MM.1S (cell line): Measurements from ENCODE around the gene BMP7.

Experiments used
- DNase-seq: peaks from one replicate; pipeline ENCODE4 v3.0.0-alpha.2; 2015
- H2AFZ ChIP-seq: fragments of 300-600 bp; sonication (generic); 2 replicates; pipeline ENCODE4 v1.6.0; 2016; ENCODE audit warnings: antibody characterized with exemption, low read length
- H3F3A ChIP-seq: fragments of 300-600 bp; sonication (generic); 2 replicates; pipeline ENCODE4 v1.6.1; 2016; ENCODE audit warnings: mild to moderate bottlenecking, antibody characterized with exemption, low read length, moderate library complexity, mixed read lengths; ENCODE audit not compliant: insufficient read depth
- H3K27ac ChIP-seq: fragments of 300-600 bp; sonication (generic); 2 replicates; pipeline ENCODE4 v1.5.1; 2016; ENCODE audit warnings: mild to moderate bottlenecking, low read length
- H3K27me3 ChIP-seq: fragments of 300-600 bp; sonication (generic); replicated peaks from 2 replicates; pipeline ENCODE4 v1.6.0; 2016; ENCODE audit warnings: low read length; ENCODE audit not compliant: insufficient read depth
- H3K36me3 ChIP-seq: fragments of 300-600 bp; sonication (generic); replicated peaks from 2 replicates; pipeline ENCODE4 v1.6.1; 2016; ENCODE audit warnings: mild to moderate bottlenecking, low read length, mixed read lengths; ENCODE audit not compliant: insufficient read depth
- H3K4me1 ChIP-seq: fragments of 300-600 bp; sonication (generic); 2 replicates; pipeline ENCODE4 v1.6.1; 2016; ENCODE audit warnings: low read length, mixed read lengths
- H3K4me2 ChIP-seq: fragments of 300-600 bp; sonication (generic); 2 replicates; pipeline ENCODE4 v1.6.0; 2016; ENCODE audit warnings: low read depth, low read length
- H3K4me3 ChIP-seq: fragments of 300-600 bp; sonication (generic); 2 replicates; pipeline ENCODE4 v1.5.1; 2016; ENCODE audit warnings: low read length, mixed read lengths
- H3K79me2 ChIP-seq: fragments of 300-600 bp; sonication (generic); 2 replicates; pipeline ENCODE4 v1.6.1; 2016; ENCODE audit warnings: mixed run types, low read length, mixed read lengths
- H3K9ac ChIP-seq: fragments of 300-600 bp; sonication (generic); 2 replicates; pipeline ENCODE4 v1.6.1; 2016; ENCODE audit warnings: low read length, mixed read lengths
- H3K9me2 ChIP-seq: fragments of 300-600 bp; sonication (generic); replicated peaks from 2 replicates; pipeline ENCODE4 v1.6.1; 2016; ENCODE audit warnings: mild to moderate bottlenecking, low read length, mixed read lengths; ENCODE audit not compliant: insufficient read depth
- H3K9me3 ChIP-seq: fragments of 300-600 bp; sonication (generic); replicated peaks from 2 replicates; pipeline ENCODE4 v1.6.1; 2016; ENCODE audit warnings: mild to moderate bottlenecking, low read length, mixed read lengths; ENCODE audit not compliant: insufficient read depth
- H4K20me1 ChIP-seq: fragments of 300-600 bp; sonication (generic); 2 replicates; pipeline ENCODE4 v1.6.1; 2016; ENCODE audit warnings: mild to moderate bottlenecking, low read length, moderate library complexity, mixed read lengths; ENCODE audit not compliant: insufficient read depth
- CTCF ChIP-seq: fragments of 300-600 bp; sonication (generic); IDR thresholded peaks from 2 replicates; pipeline ENCODE4 v1.5.1; 2016; ENCODE audit warnings: antibody characterized with exemption, low read length, mixed read lengths
- EZH2 ChIP-seq: fragments of 300-600 bp; sonication (generic); optimal IDR thresholded peaks from 2 replicates; pipeline ENCODE3; 2017; ENCODE audit warnings: low read depth, mild to moderate bottlenecking, antibody characterized with exemption, low read length, mixed read lengths
- EZH2phosphoT487 ChIP-seq: fragments of 300-600 bp; sonication (generic); IDR thresholded peaks from 2 replicates; pipeline ENCODE4 v1.6.1; 2018; ENCODE audit warnings: antibody characterized with exemption, low read length

BMP7 gene

GRCh38 chr20:57190536-57191264 is 75.7 kb downstream of the BMP7 start:
- H3K79me2 ChIP-seq, result no peaks in the 10 kb centered on the region
- no peaks in the 10 kb centered on the region for H3K4me1 ChIP-seq
- no peaks in the 10 kb centered on the region for H4K20me1 ChIP-seq
- no peak overlapping the region for H3K4me2 ChIP-seq
- H3K9me2 ChIP-seq, result no peaks in the 10 kb centered on the region
- peaks cover 11% of the 10 kb centered on the region for H3K27me3 ChIP-seq
- no peaks in the 10 kb centered on the region for H3F3A ChIP-seq
- no peak overlapping the region for H3K27ac ChIP-seq
- H3K36me3 ChIP-seq, result no peaks in the 10 kb centered on the region
- no peaks in the 10 kb centered on the region for H3K9me3 ChIP-seq
- DNase-seq, result no peak
- no peak overlapping the region for H3K9ac ChIP-seq
- TF ChIP-seq CTCF (no peak), EZH2 (no peak), EZH2phosphoT487 (no peak)
- H2AFZ ChIP-seq, result no peak overlapping the region
- no peak overlapping the region for H3K4me3 ChIP-seq

GRCh38 chr20:57189713-57190112 is 76.7 kb downstream of the BMP7 start:
- Histone ChIP-seq H3K27me3 (peaks cover 5% of the 10 kb centered on the region), H4K20me1 (no peaks in the 10 kb centered on the region), H3K4me1 (no peaks in the 10 kb centered on the region), H3K4me3 (no peak overlapping the region), H3K4me2 (no peak overlapping the region), H3F3A (no peaks in the 10 kb centered on the region), H3K9ac (no peak overlapping the region), H3K27ac (no peak overlapping the region), H3K9me3 (no peaks in the 10 kb centered on the region), H3K9me2 (no peaks in the 10 kb centered on the region), H3K36me3 (no peaks in the 10 kb centered on the region), H3K79me2 (no peaks in the 10 kb centered on the region), H2AFZ (no peak overlapping the region)
- no peak for DNase-seq
- no peak for TF ChIP-seq EZH2phosphoT487
- no peak for TF ChIP-seq CTCF
- TF ChIP-seq EZH2, result no peak

GRCh38 chr20:57188576-57189079 is 77.8 kb downstream of the BMP7 start:
- Histone ChIP-seq H3K4me1 (no peaks in the 10 kb centered on the region), H2AFZ (no peak overlapping the region), H3F3A (no peaks in the 10 kb centered on the region), H3K27me3 (peaks cover under 1% of the 10 kb centered on the region; the same call in 1 of the 2 replicates), H3K27ac (no peak overlapping the region), H4K20me1 (no peaks in the 10 kb centered on the region), H3K9me2 (no peaks in the 10 kb centered on the region), H3K9ac (no peak overlapping the region), H3K4me3 (no peak overlapping the region), H3K9me3 (no peaks in the 10 kb centered on the region), H3K79me2 (no peaks in the 10 kb centered on the region), H3K36me3 (no peaks in the 10 kb centered on the region), H3K4me2 (no peak overlapping the region)
- no peak for TF ChIP-seq EZH2
- no peak for TF ChIP-seq CTCF
- TF ChIP-seq EZH2phosphoT487, result no peak
- DNase-seq, result no peak
